WERI-Rb-1 (cell line): ENCODE measurements around the gene ATG10.

Experiments
- DNase-seq: peaks from one replicate; pipeline ENCODE4 v3.0.0-alpha.2; 2020
- H3K27ac ChIP-seq: fragments of 250-450 bp; sonication (Bioruptor Pico); 2 replicates; pipeline ENCODE4 v1.5.1; 2020; ENCODE audit warnings: mild to moderate bottlenecking, moderate library complexity
- H3K27me3 ChIP-seq: fragments of 250-450 bp; sonication (Bioruptor Pico); 2 replicates; pipeline ENCODE4 v1.5.1; 2021; ENCODE audit warnings: mild to moderate bottlenecking, low read depth, moderate library complexity; ENCODE audit not compliant: insufficient read depth, severe bottlenecking
- H3K36me3 ChIP-seq: fragments of 250-450 bp; sonication (Bioruptor Pico); 2 replicates; pipeline ENCODE4 v1.5.1; 2020; ENCODE audit warnings: mild to moderate bottlenecking, moderate library complexity
- H3K4me3 ChIP-seq: 2 replicates; pipeline ENCODE4 v1.5.1; 2011; ENCODE audit warnings: low read depth, mild to moderate bottlenecking, control low read depth, low read length
- H3K9me3 ChIP-seq: fragments of 250-450 bp; sonication (Bioruptor Pico); 2 replicates; pipeline ENCODE4 v1.5.1; 2021; ENCODE audit warnings: mild to moderate bottlenecking, moderate library complexity; ENCODE audit not compliant: severe bottlenecking
- CTCF ChIP-seq: IDR thresholded peaks from 2 replicates; pipeline ENCODE4 v1.5.1; 2011; ENCODE audit warnings: low read depth, mild to moderate bottlenecking, control low read depth, inconsistent platforms, low read length

The ATG10 gene

GRCh38 chr5:82142928-82143577 is 171.2 kb downstream of the ATG10 start:
- H3K27ac ChIP-seq: no peak overlapping the region
- DNase-seq: no peak
- no peak overlapping the region for H3K4me3 ChIP-seq
- no peaks in the 10 kb centered on the region for H3K9me3 ChIP-seq
- no peaks in the 10 kb centered on the region for H3K27me3 ChIP-seq
- H3K36me3 ChIP-seq: no peaks in the 10 kb centered on the region
- no peak for TF ChIP-seq CTCF

- Histone ChIP-seq H3K9me3 (no peaks in the 10 kb centered on the region), H3K4me3 (no peak overlapping the region), H3K36me3 (no peaks in the 10 kb centered on the region), H3K27ac (no peak overlapping the region), H3K27me3 (no peaks in the 10 kb centered on the region)
- no peak for DNase-seq
- no peak for TF ChIP-seq CTCF
These were observed 176.2 kb downstream of the ATG10 start for GRCh38 chr5:82147860-82148573.

- TF ChIP-seq CTCF: no peak
- no peaks in the 10 kb centered on the region for H3K9me3 ChIP-seq
- H3K4me3 ChIP-seq: no peak overlapping the region
- no peaks in the 10 kb centered on the region for H3K36me3 ChIP-seq
- DNase-seq: no peak
- H3K27ac ChIP-seq: no peak overlapping the region
- H3K27me3 ChIP-seq: no peaks in the 10 kb centered on the region
These were observed 177.6 kb downstream of the ATG10 start for GRCh38 chr5:82149434-82149833.

GRCh38 chr5:82150559-82150958 is 178.7 kb downstream of the ATG10 start:
- no peak for TF ChIP-seq CTCF
- H3K9me3 ChIP-seq: no peaks in the 10 kb centered on the region
- no peak for DNase-seq
- no peaks in the 10 kb centered on the region for H3K27me3 ChIP-seq
- H3K27ac ChIP-seq: no peak overlapping the region
- H3K36me3 ChIP-seq: no peaks in the 10 kb centered on the region
- no peak overlapping the region for H3K4me3 ChIP-seq

GRCh38 chr5:82151204-82151603 is 179.4 kb downstream of the ATG10 start:
- TF ChIP-seq CTCF: no peak
- no peaks in the 10 kb centered on the region for H3K27me3 ChIP-seq
- no peak overlapping the region for H3K27ac ChIP-seq
- no peaks in the 10 kb centered on the region for H3K9me3 ChIP-seq
- H3K36me3 ChIP-seq: no peaks in the 10 kb centered on the region
- no peak overlapping the region for H3K4me3 ChIP-seq
- DNase-seq: no peak
